Measurements from ENCODE around the gene RNF144B. TPM values are rescaled to one million over a fixed set of nuclear protein-coding genes. Genes with fewer than 3 reads are reported as not detected.

The RNF144B gene
- total RNA-seq, 1 experiment from 2014 or later = 12.1 TPM

GRCh38 chr6:18464176-18464575, 77.0 kb downstream of the RNF144B start:
- Mint-ChIP-seq H3K4me3 (ENCODE audit: low read depth, unreplicated experiment) (no peak overlapping the region), H3K27ac (ENCODE audit: unreplicated experiment) (no peak overlapping the region), H3K27me3 (ENCODE audit: unreplicated experiment) (no peaks in the 10 kb centered on the region), H3K9me3 (ENCODE audit: low read depth, unreplicated experiment) (peaks cover 3% of the 10 kb centered on the region), H3K4me1 (ENCODE audit: low read depth, unreplicated experiment) (no peaks in the 10 kb centered on the region), H3K36me3 (ENCODE audit: insufficient read depth, unreplicated experiment) (no peaks in the 10 kb centered on the region)
- CTCF ChIA-PET = no interaction called here
- DNase-seq = no peak
- BruUV-seq (replicated peaks) = no TSS peak
- intact Hi-C loops (cut with micrococcal nuclease; ENCODE audit: unreplicated experiment) = no loop called here
- TF ChIP-seq CTCF (IDR thresholded peaks at IDR 0.05; ENCODE audit: unreplicated experiment) = no peak

- no peak for TF ChIP-seq CTCF (IDR thresholded peaks at IDR 0.05; ENCODE audit: unreplicated experiment)
- CTCF ChIA-PET = no interaction called here
Measured at GRCh38 chr6:18465410-18466154, 78.4 kb downstream of the RNF144B start.

GRCh38 chr6:18467741-18468502, 80.8 kb downstream of the RNF144B start:
- BruUV-seq (replicated peaks) = no TSS peak
- no peak overlapping the region for H3K27ac Mint-ChIP-seq (ENCODE audit: unreplicated experiment)
- H3K4me3 Mint-ChIP-seq (ENCODE audit: low read depth, unreplicated experiment) = no peak overlapping the region
- intact Hi-C loops (cut with micrococcal nuclease; ENCODE audit: unreplicated experiment) = no loop called here
- no peaks in the 10 kb centered on the region for H3K4me1 Mint-ChIP-seq (ENCODE audit: low read depth, unreplicated experiment)
- H3K36me3 Mint-ChIP-seq (ENCODE audit: insufficient read depth, unreplicated experiment) = no peaks in the 10 kb centered on the region
- no peaks in the 10 kb centered on the region for H3K27me3 Mint-ChIP-seq (ENCODE audit: unreplicated experiment)
- no peaks in the 10 kb centered on the region for H3K9me3 Mint-ChIP-seq (ENCODE audit: low read depth, unreplicated experiment)
- no peak for DNase-seq
- CTCF ChIA-PET = no interaction called here
- no peak for TF ChIP-seq CTCF (IDR thresholded peaks at IDR 0.05; ENCODE audit: unreplicated experiment)

More at GRCh38 chr6:18465410-18466154, 78.4 kb downstream of the RNF144B start:
- peaks cover 2% of the 10 kb centered on the region for H3K9me3 Mint-ChIP-seq (ENCODE audit: low read depth, unreplicated experiment)
- no peak for DNase-seq
- BruUV-seq (replicated peaks) = no TSS peak
- H3K27ac Mint-ChIP-seq (ENCODE audit: unreplicated experiment) = no peak overlapping the region
- no peaks in the 10 kb centered on the region for H3K27me3 Mint-ChIP-seq (ENCODE audit: unreplicated experiment)
- H3K4me1 Mint-ChIP-seq (ENCODE audit: low read depth, unreplicated experiment) = no peaks in the 10 kb centered on the region
- H3K4me3 Mint-ChIP-seq (ENCODE audit: low read depth, unreplicated experiment) = no peak overlapping the region
- intact Hi-C loops (cut with micrococcal nuclease; ENCODE audit: unreplicated experiment) = no loop called here
- no peaks in the 10 kb centered on the region for H3K36me3 Mint-ChIP-seq (ENCODE audit: insufficient read depth, unreplicated experiment)

- CTCF ChIA-PET = no interaction called here
- intact Hi-C loops (cut with micrococcal nuclease; ENCODE audit: unreplicated experiment) = no loop called here
- Mint-ChIP-seq H3K27me3 (ENCODE audit: unreplicated experiment) (no peaks in the 10 kb centered on the region), H3K27ac (ENCODE audit: unreplicated experiment) (no peak overlapping the region), H3K4me3 (ENCODE audit: low read depth, unreplicated experiment) (no peak overlapping the region), H3K9me3 (ENCODE audit: low read depth, unreplicated experiment) (no peaks in the 10 kb centered on the region), H3K4me1 (ENCODE audit: low read depth, unreplicated experiment) (no peaks in the 10 kb centered on the region), H3K36me3 (ENCODE audit: insufficient read depth, unreplicated experiment) (no peaks in the 10 kb centered on the region)
- no peak for TF ChIP-seq CTCF (IDR thresholded peaks at IDR 0.05; ENCODE audit: unreplicated experiment)
- no peak for DNase-seq
- no TSS peak for BruUV-seq (replicated peaks)
Measured at GRCh38 chr6:18468503-18468843, 81.3 kb downstream of the RNF144B start.

All from Calu3 (cell line).